ENCODE results near the gene UBR3. TPM values are rescaled to one million over a fixed set of nuclear protein-coding genes. Genes with fewer than 3 reads are reported as not detected.

Gene UBR3
- total RNA-seq, 6 experiments from 2014 or later, result 30.1 to 46.3 (median 40.5) TPM

DNA sequence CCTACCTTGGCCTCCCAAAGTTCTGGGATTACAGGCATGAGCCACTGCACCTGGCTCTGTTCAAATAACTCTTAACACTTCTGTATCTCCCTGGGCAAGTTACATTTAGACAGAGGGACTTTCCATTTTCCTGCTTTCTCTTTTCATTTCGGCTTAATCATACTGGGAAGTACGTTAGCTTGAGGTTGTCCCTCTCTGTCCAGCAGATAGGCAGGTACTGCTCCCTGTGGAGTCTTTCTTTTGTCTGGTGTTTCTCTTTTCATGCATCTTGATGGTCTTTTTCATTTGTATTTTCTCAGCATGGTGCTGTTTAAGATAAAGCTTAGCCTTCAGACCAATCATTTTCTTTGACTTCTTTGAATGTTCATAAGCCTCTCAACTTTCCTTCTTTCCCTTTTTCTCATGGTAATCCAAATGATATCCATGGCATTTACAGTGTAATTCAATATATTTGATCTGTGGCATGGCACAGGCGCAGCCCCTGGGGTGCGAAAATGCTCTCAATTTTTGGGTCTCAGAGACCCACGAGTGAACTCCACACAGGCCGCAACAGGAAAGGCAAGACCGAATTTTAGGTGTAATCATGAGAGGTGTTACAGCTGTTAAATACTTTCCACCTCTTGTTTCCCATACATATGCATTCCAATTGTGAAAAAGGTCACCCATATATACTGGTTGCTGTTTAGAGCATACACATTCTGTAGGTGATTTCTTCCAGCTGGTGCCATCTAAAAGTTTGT is 250.7 kb downstream of the UBR3 start:
- DNase-seq, result no peak
- TF ChIP-seq, protein P1, sequence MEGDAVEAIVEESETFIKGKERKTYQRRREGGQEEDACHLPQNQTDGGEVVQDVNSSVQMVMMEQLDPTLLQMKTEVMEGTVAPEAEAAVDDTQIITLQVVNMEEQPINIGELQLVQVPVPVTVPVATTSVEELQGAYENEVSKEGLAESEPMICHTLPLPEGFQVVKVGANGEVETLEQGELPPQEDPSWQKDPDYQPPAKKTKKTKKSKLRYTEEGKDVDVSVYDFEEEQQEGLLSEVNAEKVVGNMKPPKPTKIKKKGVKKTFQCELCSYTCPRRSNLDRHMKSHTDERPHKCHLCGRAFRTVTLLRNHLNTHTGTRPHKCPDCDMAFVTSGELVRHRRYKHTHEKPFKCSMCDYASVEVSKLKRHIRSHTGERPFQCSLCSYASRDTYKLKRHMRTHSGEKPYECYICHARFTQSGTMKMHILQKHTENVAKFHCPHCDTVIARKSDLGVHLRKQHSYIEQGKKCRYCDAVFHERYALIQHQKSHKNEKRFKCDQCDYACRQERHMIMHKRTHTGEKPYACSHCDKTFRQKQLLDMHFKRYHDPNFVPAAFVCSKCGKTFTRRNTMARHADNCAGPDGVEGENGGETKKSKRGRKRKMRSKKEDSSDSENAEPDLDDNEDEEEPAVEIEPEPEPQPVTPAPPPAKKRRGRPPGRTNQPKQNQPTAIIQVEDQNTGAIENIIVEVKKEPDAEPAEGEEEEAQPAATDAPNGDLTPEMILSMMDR (IDR thresholded peaks at IDR 0.05), result no peak
- H3K4me1 Mint-ChIP-seq (ENCODE audit: low read depth), result peaks cover 6% of the 10 kb centered on the region
- no peaks in the 10 kb centered on the region for H3K27me3 Mint-ChIP-seq (ENCODE audit: insufficient read depth)
- no peak overlapping the region for H3K27ac Mint-ChIP-seq
- no peaks in the 10 kb centered on the region for H3K9me3 Mint-ChIP-seq
- peaks cover 24% of the 10 kb centered on the region for H3K36me3 Mint-ChIP-seq (ENCODE audit: low read depth)
- no peak overlapping the region for H3K4me3 Mint-ChIP-seq

DNA sequence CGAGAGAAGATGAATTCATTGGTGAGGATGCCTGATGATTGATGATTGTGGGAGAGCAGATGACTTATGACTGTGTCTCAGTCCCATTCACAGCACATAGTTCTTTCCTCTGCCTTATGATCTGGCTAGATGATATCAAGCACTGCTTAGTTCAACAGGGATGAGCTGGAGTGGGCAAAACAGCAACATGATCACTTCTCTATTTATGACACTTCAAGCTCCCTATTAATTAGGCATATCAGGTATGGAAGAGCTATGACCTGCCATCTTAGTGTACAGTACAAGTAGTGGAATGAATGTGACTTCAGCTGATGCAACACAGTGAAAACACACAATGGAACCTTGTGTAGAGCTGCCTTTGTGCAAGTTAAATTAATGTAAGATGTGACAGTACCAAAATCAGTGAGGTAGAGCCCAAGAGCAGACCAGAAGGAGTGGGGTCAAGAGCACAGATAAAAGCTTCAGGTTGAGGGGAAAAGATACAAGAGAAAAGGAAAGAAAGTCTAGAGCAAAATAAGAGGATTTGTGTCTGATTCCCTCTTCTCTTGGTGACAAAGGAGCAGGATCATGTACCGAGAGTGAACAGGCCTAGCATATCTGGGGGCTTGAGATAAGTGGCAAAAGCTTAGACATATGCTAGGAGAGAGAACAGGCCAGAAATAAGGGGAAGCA is 257.7 kb downstream of the UBR3 start:
- no peak overlapping the region for H3K4me3 Mint-ChIP-seq
- no peaks in the 10 kb centered on the region for H3K27me3 Mint-ChIP-seq (ENCODE audit: insufficient read depth)
- H3K36me3 Mint-ChIP-seq (ENCODE audit: low read depth), result peaks cover 7% of the 10 kb centered on the region; the same call in 1 of the 2 replicates
- H3K27ac Mint-ChIP-seq, result no peak overlapping the region
- no peaks in the 10 kb centered on the region for H3K4me1 Mint-ChIP-seq (ENCODE audit: low read depth)
- TF ChIP-seq, protein P1 (IDR thresholded peaks at IDR 0.05), result no peak
- no peaks in the 10 kb centered on the region for H3K9me3 Mint-ChIP-seq
- no peak for DNase-seq

DNA sequence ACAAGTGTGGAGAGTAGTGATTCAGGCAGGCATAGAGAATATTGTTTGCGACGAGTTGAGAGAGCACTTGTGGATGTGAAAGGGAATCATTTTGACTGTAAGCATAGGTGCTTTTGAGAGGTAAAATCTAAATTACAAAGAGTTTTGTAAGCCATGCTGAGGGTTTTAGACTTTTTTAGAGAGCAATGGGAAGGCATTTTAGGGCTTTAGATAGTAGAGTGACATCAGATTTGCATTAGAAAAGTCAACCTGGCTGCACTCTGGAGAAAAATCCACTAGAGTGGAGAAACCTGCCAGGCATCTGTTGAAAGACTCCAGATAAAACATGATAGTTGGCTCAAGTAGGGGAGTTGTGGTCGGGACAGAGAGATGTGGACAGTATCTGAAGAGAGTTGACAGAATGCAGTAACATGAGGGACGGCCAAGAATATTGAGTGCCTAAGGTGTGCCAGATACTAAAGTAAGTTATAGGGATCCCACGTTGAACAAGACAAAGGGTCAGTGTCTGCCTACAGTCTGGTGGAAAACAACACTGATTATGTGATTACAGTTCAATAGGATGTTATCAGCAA is 258.9 kb downstream of the UBR3 start:
- TF ChIP-seq, protein P1 (IDR thresholded peaks at IDR 0.05), result no peak
- no peak for DNase-seq
- Mint-ChIP-seq H3K27me3 (ENCODE audit: insufficient read depth) (0 out of 2 replicates have a peak, but pooled peaks cover 1% of the 10 kb centered on the region), H3K4me1 (ENCODE audit: low read depth) (no peaks in the 10 kb centered on the region), H3K27ac (no peak overlapping the region), H3K36me3 (ENCODE audit: low read depth) (peaks cover 7% of the 10 kb centered on the region; the same call in 1 of the 2 replicates), H3K9me3 (no peaks in the 10 kb centered on the region), H3K4me3 (no peak overlapping the region)

DNA sequence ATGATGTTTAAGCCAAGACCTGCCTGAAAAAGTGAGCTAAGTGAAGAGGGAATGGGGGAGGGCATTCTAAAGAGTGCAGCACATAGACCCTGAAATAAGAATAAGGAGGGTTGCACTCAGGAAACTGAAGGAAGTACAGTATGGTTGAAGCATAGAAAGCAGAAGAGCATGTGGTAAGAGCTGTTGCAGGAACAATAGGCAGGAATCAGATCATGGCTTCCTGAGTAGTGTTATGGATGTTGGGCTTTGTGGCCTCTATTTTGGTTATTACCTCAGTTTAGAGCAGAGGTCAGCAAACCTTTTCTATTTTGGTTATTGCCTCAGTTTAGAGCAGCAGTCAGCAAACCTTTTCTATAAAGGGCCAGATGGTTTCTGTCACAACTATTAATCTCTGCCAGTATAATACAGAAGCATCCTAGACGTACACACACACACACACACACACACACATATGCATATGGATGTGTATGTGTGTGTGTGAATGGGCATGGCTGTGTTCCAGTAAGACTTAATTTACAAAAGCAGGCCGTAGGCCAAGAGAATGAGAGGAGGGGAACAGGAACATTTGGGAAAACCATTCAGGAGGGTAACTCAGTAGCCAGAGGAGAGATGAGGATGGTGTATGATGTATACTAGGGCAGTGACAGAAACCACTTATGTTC is 259.6 kb downstream of the UBR3 start:
- 0 out of 2 replicates have a peak, but pooled peaks cover 1% of the 10 kb centered on the region for H3K27me3 Mint-ChIP-seq (ENCODE audit: insufficient read depth)
- no peak overlapping the region for H3K27ac Mint-ChIP-seq
- H3K9me3 Mint-ChIP-seq, result no peaks in the 10 kb centered on the region
- TF ChIP-seq, protein P1 (IDR thresholded peaks at IDR 0.05), result no peak
- no peaks in the 10 kb centered on the region for H3K4me1 Mint-ChIP-seq (ENCODE audit: low read depth)
- H3K36me3 Mint-ChIP-seq (ENCODE audit: low read depth), result peaks cover 7% of the 10 kb centered on the region; the same call in 1 of the 2 replicates
- DNase-seq, result no peak
- H3K4me3 Mint-ChIP-seq, result no peak overlapping the region

DNA sequence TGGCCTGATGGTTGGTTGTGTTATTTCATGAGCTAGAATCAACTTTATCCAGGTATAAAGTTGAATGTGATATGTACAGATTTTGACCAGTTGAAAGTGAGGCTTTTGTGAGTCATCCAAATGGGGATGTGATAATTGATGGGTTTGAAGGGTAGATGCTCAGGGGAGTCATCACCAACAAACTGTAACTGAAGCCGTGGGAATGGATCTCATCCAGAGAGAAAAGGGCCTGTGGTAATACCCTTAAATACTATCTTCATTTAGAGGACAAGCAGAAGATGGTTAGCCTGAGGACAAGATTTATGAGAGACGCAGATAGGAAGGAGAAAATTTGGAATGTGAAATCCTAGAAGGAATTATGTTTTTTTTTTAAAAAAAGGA is 260.1 kb downstream of the UBR3 start:
- no peak overlapping the region for H3K4me3 Mint-ChIP-seq
- H3K36me3 Mint-ChIP-seq (ENCODE audit: low read depth), result peaks cover 4% of the 10 kb centered on the region; the same call in 1 of the 2 replicates
- TF ChIP-seq, protein P1 (IDR thresholded peaks at IDR 0.05), result no peak
- no peaks in the 10 kb centered on the region for H3K9me3 Mint-ChIP-seq
- no peaks in the 10 kb centered on the region for H3K4me1 Mint-ChIP-seq (ENCODE audit: low read depth)
- DNase-seq, result no peak
- H3K27me3 Mint-ChIP-seq (ENCODE audit: insufficient read depth), result 0 out of 2 replicates have a peak, but pooled peaks cover 1% of the 10 kb centered on the region
- no peak overlapping the region for H3K27ac Mint-ChIP-seq

Data from HFFc6 (cell line).